GM10266 (cell line): ENCODE measurements around the gene CHD1L.

Source experiments
- DNase-seq: peaks from one replicate; pipeline ENCODE4 v3.0.0; 2012; ENCODE audit errors: extremely low spot score
- CTCF ChIP-seq: IDR thresholded peaks from 2 replicates; pipeline ENCODE4 v1.5.1; 2012; ENCODE audit warnings: mild to moderate bottlenecking, low read depth; ENCODE audit not compliant: control insufficient read depth, insufficient read depth; ENCODE audit errors: missing control alignments

Gene CHD1L

GRCh38 chr1:147214842-147215539 is 27.5 kb upstream of the CHD1L start:
- no peak for TF ChIP-seq CTCF
- DNase-seq: no peak

- no peak for TF ChIP-seq CTCF
Measured at GRCh38 chr1:147215540-147215916, 27.0 kb upstream of the CHD1L start.

GRCh38 chr1:147216124-147216523 is 26.4 kb upstream of the CHD1L start:
- TF ChIP-seq CTCF: no peak
- DNase-seq: no peak

More at GRCh38 chr1:147215540-147215916, 27.0 kb upstream of the CHD1L start:
- no peak for DNase-seq

- no peak for DNase-seq
- no peak for TF ChIP-seq CTCF
Measured at GRCh38 chr1:147217141-147217540, 25.3 kb upstream of the CHD1L start.

GRCh38 chr1:147218606-147219005 is 23.9 kb upstream of the CHD1L start:
- no peak for TF ChIP-seq CTCF
- DNase-seq: no peak

- TF ChIP-seq CTCF: no peak
Measured at GRCh38 chr1:147223740-147224615, 18.5 kb upstream of the CHD1L start.

More at GRCh38 chr1:147223740-147224615, 18.5 kb upstream of the CHD1L start:
- no peak for DNase-seq
